ENCODE results near the gene CDIPT.
"Not testable (repeated sequence)": the region's sequence is repeated elsewhere in the genome, so short reads cannot be mapped to it uniquely, and the experiment has no call there.

CDIPT gene

GRCh38 chr16:29894352-29894751 is 31.3 kb upstream of the CDIPT start:
- DNase-seq = no peak

DNA sequence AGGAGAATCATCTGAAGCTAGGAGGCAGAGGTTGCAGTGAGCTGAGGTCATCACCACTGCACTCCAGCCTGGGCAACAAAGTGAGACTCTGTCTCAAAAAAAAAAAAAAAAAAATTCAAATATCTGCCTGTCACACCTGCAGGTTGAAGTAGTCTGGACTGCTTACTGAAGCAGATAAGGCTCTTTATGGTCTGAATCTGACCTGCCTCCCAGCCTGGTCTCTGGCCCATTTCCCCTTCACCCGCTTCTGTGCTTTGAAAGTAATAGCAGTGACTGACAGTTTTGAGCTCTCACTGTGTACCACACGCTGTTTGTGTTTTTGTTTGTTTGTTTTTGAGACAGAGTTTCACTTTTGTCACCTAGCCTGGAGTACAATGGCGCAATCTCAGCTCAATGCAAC is 30.5 kb upstream of the CDIPT start:
- no peak for DNase-seq

DNA sequence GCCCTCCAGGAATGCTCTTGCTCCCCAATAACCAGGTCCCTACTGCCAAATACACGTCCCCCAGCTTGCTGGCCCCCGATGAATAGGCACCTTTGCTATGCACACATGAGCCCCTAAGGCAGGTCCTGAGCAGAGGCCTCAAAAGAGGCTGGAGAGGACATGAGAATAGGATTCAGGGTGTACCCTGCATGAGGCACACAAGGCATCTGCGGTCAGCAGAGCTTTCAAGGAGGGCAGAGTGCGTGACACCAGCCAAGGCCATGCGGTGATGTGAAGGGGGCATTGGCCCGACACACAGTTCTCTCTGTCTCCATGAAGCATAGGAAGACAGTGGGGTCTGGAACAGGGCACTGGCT is 29.4 kb upstream of the CDIPT start:
- DNase-seq = no peak

- DNase-seq = no peak
These were observed 28.8 kb upstream of the CDIPT start for GRCh38 chr16:29891525-29892457.

DNA sequence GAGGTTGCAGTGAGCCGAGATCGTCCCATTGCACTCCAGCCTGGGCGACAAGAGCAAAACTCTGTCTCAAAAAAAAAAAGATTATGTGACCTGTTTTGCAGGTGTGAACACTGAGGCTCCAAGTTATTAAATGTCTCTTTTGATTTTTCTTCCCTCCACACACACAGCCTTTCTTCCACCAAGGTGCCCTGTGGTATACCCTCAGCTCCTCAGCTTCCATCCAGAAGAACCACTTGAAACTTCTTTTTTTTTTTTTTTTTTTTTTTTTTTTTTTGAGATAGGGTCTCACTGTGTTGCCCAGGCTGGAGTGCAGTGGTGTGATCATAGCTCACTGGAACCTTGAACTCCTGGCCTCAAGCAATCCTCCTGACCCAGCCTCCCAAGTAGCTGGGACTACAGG is 26.3 kb upstream of the CDIPT start:
- not testable (repeated sequence) for DNase-seq

DNA sequence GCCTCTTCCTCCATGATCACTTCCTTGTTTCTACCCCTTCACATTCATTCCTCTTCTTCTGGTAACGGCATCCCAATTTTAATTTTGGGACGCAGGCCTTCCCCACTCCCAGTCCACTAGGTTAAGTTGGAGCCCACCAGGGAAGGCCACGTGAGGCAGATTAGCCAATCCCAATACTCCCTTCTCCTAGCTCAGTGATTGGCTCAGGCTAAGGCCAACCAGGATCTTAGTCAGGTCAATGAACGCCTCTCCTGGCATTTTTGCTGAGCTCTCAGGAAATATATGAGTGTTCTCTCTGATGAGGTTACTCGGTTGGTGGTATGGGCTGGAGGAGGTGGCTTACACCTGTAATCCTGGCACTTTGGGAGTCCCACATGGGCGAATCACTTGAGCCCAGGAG is 21.0 kb upstream of the CDIPT start:
- no peak for DNase-seq

DNA sequence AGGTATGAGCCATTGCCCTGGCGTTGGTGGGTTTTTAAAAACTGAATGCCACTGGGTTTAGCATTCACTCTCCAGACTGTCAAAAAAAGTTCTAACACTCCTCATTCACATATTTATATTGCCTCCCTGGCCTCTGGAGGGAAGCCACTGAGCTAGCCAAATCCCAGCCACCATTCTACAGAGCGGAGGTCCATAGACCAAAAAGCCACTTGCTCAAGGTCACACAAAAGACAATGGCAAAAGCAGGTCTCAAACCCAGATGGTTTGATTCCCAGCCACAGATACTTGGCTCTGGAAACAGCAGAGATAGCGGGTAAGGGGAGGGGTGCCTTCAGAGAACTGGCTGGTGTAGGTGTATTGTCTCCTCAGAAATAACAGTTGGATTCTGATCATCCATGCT is 18.0 kb upstream of the CDIPT start:
- DNase-seq = no peak

DNA sequence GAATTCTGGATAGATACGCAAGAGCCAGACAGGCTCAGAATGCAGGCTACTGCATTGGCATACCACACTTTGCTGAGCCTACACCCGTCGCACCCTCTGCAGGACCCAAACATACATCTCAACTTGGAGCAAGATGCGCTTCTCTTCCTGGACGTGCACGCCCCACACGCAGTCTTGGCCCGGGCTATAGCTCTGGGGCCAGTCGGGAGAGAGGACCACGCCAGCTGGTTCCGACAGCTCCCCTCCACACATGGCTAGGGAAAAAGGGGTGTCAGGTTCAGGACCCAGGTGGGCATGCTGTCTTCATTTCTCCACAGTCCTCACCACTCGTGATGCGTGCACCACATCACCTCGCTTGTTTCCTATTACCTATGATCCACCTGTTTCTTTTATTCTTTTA is 15.1 kb upstream of the CDIPT start:
- no peak for DNase-seq

GRCh38 chr16:29877266-29877961 is 14.4 kb upstream of the CDIPT start:
- DNase-seq = no peak

DNA sequence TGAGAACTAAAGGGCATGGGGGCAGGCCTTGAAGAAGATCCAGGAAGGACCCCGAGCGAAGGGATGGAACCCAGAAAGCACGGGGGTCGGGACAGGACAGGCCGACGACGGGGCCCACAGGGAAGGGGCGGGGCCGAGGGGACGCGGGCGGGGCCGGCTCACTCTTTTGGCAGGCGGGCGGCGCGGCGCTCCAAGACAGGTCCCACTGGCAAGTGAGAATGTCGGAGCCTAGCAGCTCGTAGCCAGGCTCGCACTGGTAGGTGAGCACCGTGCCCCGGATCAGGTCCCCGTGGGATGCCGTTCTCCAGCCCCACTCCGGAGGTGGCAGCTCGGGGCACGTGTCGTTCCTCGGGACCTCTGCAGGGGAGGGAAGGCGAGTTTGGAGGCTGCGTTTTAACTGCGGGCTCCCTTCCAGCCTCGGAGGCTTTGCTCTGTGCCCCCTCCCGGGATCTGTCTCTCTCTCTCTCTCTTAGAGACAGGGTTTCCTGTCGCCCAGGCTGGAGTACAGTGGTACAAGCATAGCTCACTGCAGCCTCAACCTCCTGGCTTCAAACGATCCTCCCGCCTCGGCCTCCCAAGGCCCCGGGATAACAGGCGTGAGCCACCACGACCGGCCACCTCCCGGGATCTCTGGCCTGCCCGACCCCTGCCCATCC is 13.7 kb upstream of the CDIPT start:
- no peak for DNase-seq

- DNase-seq = no peak
These were observed 13.2 kb upstream of the CDIPT start for GRCh38 chr16:29876217-29876593.

DNA sequence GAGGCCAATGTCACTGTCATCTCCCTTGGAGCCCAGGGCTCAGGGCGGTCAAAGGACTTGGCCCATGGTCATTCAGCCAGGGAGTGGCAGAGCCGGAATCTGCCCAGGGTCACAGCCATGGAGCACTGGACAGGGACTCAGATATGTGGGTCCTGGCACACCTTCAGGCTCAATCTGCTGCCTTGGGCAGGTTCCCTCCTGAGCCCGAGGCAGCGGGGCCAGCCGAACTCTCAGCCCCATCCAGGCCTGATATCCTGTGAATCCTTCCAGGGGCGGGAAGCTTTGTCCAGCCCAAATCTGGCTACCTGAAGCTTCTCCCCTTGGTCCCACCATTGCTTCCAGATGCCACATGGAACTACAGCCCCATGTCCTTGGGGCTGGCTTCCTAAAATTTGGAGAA is 12.2 kb upstream of the CDIPT start:
- DNase-seq = no peak

- DNase-seq = no peak
These were observed 10.3 kb upstream of the CDIPT start for GRCh38 chr16:29873319-29873718.

- DNase-seq = no peak
These were observed 9.0 kb upstream of the CDIPT start for GRCh38 chr16:29871822-29872546.

- not testable (repeated sequence) for DNase-seq
These were observed 6.0 kb upstream of the CDIPT start for GRCh38 chr16:29869067-29869466.

DNA sequence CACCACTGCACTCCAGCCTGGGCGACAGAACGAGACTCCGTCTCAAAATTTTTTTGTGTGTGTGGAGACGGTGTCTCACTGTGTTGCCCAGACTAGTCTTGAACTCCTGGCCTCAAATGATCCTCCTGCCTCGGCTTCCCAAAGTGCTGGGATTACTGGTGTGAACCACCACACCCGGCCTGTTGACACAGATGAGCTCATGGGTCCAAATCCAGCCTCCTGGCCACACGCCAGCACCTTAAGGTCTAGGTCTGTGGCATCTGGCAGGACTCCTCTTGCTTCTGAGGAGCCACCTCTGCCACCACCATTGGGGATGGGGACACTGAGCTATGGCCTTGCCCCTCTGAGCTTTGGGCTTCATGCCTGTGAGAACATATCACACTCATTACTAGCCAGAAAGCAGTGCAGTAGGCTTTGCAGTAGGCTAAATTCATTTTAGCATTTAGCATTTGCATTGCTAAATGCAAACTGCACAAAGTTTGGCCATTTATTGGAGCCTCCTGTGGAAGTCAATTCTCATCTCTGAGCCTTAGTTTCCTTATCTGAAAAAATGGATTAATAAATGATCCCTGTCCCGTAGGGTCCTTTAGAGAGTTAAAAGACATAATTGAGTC is 5.5 kb upstream of the CDIPT start:
- DNase-seq = no peak

GRCh38 chr16:29864205-29864604 is 1.2 kb upstream of the CDIPT start:
- no peak for DNase-seq

GRCh38 chr16:29863669-29863984 is 601 bp upstream of the CDIPT start:
- DNase-seq = no peak

GRCh38 chr16:29862383-29862883 is 593 bp downstream of the CDIPT start:
- no peak for DNase-seq

GRCh38 chr16:29860218-29860617 is 2.8 kb downstream of the CDIPT start:
- DNase-seq = no peak

DNA sequence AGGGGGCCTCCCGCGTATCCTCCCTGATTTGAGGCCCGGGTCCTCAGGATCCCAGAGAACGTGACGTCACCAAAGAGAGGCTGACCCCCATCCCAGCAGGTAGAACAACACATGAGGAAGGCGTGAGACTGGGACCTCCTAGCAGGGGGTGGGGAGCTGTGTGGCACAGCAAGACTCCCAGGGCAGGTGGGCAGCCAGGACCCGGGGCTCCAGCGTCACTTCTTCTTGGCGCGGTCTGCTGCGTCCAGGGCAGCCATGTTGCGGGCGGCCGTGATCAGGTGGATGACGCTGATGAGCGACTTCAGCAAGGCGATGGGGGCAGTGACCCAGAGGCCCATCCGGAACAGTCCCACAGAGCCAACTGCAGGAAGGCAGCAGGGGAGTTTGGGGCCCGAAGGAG is 4.1 kb downstream of the CDIPT start:
- DNase-seq = no peak

GRCh38 chr16:29858149-29858849 is 4.7 kb downstream of the CDIPT start:
- DNase-seq = no peak

Measured in NCI-H1694 (cell line).